Glomerular endothelial cell (primary cell): ENCODE data around the gene BRPF3. TPM values are rescaled to one million over a fixed set of nuclear protein-coding genes. Genes with fewer than 3 reads are reported as not detected.

Source experiments
- DNase-seq: peaks from one replicate; pipeline ENCODE4 v3.0.0-alpha.2; 2011; ENCODE audit warnings: low read depth, low spot score; ENCODE audit errors: extremely low read depth
- total RNA-seq: library from RNA; depleted of rRNA; stranded (reverse); fragments of >200 nt; gene quantifications from 2 replicates; pipeline ENCODE4 v1.2.3, GENCODE V29; 2015

Gene BRPF3
- total RNA-seq, 1 donor from 2014 or later, result 21.8 TPM

DNA sequence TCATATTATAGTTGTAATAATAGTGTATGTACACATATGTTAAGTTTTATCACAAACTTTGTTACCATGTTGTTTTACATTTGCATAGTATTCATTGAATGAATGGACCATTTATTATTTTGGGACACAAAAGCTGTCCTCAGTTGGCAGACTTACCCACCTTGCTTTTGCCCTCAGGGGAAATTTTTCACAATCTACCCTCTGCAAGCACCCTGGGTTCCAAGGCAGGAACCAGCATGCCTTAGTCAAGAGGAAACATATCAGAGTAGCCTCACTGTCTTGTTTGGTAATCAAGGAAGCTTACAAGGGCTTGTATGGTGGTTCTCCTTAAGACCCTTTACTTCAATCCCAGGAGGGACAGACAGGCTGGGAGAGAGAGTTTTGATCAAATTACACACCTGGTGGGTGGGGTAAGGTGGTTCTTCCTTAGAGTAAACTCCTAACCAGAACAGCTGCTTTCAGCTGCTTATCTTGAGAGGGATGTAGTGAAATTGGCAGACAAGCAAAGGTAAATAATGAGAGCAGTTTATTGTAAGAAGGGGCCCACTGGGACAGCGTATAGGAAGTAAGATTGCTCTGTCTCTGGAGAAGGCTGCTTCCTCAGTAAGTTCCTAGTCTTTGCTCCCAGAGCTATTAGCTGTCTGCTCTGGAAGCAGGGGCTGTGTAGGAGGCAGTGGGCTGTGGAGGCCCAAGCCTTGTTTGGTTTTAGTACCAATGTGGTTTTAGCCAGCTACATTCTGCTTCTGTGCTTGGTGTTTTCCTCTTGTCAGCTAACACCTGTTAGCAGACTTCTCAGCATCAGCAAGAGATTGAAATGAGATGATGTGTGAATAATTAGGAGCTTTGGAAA lies 31.1 kb downstream of the BRPF3 start:
- DNase-seq, result no peak

DNA sequence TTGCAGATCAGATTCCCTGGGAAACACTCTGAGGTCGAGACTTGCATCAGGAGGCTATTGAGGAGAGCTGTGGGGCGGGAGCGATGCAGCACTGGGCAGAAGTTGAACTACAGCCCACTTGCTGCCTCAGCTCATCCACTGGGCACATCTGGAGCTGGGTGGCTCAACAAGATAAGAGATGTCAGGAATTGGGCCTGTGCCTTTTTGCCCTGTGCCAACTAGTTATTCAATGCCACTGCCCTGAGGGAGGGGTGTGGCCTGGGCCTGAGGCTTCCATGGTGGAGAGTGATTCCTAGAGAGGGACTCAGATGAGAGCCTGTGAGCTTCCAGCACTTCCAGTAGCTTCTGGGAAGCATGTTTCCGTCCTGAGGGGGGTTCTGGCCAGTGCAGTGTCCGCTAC lies 32.7 kb downstream of the BRPF3 start:
- DNase-seq, result no peak

- no peak for DNase-seq
These were observed 33.8 kb downstream of the BRPF3 start for GRCh38 chr6:36230371-36230770.

DNA sequence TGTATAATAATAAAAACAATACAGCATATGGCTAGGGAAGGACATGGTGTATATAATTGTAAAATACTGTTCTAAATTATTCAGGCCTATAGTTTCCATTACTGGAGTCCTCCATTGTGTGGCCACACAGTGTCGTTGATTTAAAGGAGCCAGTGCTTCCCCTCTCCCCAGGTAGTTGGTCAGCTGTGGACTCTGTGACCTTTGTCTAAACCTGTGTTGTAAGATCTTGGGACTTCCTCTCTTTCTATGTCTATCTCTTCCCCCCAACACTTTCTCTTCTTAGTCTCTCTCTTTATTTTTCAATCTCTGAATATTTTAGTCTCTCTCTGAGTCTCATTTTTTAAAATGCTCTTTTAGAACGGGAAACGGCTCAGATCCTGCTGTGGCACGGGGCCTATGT lies 35.6 kb downstream of the BRPF3 start:
- no peak for DNase-seq

- no peak for DNase-seq
These were observed 38.8 kb downstream of the BRPF3 start for GRCh38 chr6:36235309-36235708.

- DNase-seq, result no peak
These were observed 39.3 kb downstream of the BRPF3 start for GRCh38 chr6:36235862-36236261.

GRCh38 chr6:36239774-36240173 lies 43.2 kb downstream of the BRPF3 start:
- no peak for DNase-seq

DNA sequence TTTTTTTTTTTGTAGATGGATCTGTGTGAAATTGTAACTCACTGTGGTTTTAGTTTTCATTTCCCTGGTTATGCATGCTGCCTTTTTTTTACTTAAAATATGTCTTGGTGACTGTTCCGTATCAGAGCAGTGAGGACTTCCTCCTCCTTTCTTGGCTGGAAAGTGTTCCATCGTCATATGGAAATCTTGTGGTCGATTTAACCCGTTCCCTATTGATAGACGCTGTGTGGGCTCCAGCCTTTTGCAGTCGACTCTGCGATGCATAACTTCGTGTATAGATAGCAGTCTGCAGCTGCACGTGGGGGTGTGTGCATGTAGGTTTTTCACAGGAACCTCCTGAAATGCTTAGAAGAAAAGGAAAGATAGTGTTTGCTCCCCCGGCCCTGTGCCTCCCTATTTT lies 45.2 kb downstream of the BRPF3 start:
- DNase-seq, result no peak

DNA sequence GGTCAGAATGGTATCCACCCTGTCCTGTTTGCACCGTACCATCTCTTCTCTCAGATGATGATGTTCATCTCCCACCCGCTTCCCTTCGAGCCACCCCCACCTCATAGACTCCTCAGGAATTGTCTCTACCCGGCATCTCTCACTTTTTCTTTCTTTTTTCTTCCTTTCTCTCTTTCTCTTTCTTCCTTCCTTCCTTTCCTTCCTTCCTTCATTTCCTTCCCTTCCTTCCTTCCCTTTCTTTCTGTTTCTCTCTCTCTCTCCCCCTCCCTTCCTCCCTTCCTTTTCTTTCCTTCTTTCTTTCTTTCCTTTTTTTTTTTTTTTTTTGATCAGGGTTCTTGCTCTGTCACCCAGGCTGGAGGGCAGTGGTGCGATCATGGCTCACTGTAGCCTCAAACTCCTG lies 45.6 kb downstream of the BRPF3 start:
- DNase-seq, result no peak

GRCh38 chr6:36242626-36243025 lies 46.1 kb downstream of the BRPF3 start:
- DNase-seq, result no peak

DNA sequence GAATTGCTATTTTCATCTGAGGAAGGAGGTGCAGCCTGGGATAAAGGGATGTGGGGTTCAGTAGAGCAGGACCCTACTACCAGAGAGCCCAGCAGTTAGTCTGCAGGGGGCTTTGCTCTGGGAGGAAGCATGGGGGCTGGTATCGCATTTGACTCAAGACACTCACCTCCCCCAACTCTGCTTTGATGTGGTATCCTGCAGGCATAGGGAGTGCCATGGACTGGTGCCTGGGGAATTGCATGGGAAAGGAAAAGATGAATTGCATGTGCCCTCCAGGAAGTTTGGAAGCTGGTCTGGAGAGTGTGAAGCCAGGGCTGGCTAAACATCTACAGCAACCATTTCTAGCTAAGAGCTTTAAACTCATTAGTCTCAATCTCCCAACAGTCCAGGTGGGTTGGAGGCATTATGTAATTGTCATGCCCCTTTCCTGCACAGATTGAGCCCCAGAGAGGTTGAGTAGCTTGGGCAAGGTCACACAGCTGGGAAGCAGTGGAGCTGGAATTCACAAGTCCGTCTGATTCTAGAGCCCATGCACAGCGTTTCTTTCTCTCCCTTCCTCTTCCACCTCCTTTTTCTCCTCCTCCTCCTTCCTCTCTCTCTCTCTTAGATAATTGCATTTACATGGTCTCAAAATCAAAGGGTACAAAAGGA lies 47.1 kb downstream of the BRPF3 start:
- no peak for DNase-seq

- DNase-seq, result no peak
These were observed 48.2 kb downstream of the BRPF3 start for GRCh38 chr6:36244641-36245280.

DNA sequence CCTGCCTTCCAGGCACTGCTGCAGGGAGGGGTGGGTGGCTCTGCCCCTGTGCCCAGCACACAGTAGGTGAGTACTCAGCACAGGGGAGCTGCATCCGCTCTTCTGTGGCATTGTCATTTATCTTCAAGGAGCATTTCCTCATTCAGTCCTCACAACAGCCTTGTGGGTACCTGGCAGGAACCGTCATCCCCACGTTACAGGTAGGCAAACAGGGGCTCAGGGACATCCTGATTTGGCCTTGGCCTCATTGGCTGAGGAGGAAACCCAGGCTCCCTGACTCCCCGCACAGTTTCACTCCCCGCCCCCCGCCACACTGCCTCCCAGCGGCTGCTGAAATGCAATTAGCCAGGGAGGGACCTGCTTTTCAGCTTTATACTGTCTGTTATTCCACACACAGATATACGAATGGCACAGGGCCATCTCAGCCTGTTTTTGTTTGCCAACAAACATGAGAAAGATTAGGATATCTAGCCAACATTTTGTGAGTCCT lies 49.1 kb downstream of the BRPF3 start:
- no peak for DNase-seq

GRCh38 chr6:36246506-36247268 lies 50.1 kb downstream of the BRPF3 start:
- DNase-seq, result no peak

DNA sequence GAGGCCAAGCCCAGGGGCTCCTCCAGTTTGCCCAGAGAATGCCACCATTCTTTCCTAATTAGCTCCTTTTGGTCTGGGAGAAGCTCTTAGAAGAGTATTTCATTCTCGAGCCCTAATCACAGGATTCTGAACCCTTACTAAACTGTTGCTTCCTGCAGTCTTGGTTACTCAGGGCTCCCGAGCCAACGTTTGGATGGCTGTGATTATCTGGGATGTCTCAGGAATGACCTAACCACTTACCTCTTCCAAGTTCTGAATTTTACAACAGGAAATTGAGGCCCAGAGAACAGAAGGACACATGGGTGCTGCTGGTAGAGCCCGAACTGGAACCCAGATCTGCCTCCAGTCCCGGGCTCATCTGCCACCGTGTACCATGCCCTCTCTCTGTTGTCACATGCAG lies 51.1 kb downstream of the BRPF3 start:
- DNase-seq, result no peak

DNA sequence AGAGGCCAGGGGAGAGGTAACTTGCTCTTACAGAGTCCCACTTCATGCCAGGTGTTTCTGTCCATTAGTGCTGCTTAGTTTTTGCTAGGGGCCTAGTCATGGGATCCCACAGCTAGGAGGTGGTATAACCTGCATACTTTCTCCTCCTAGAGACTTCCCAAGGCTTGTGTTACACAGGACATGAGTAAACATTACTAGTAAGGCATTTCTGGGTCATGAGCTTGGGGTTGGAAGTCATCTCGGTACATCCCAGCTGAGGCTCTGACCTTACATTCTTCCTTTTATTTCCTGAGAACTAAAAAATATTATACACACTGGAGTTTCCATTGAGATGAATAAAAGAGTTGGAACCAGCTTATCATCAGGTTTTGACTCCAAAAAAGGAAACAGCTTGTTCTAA lies 52.4 kb downstream of the BRPF3 start:
- no peak for DNase-seq

GRCh38 chr6:36249536-36249935 lies 53.0 kb downstream of the BRPF3 start:
- DNase-seq, result no peak

- DNase-seq, result no peak
These were observed 55.5 kb downstream of the BRPF3 start for GRCh38 chr6:36252005-36252404.

DNA sequence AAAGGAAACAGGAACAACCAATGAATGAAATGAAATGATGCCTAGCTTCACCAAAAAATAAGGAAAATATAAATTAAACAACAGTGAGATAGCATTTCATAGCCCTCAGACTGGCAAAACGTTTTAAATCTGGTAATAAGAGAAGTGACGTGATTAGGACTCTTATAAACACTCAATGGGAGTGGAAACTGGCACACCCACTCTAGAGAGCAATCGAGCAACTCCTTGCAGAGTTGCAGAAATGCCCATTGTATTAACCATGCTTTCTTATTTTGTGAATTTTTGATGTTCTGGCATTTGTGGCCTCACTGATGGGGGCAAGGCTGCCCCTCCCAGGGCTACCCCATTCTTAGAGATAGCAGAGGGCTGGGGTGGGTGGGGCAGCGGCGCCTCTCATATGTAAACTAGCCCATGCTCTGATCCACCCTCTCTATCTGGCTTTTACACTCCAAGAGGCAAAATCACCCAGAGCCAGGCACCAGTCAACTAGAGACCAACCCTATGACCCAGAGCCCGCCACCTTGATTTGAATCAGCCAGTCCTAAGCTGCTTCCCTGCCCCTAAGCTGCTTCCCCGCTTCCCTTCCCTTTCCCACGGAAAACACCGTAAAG lies 67.0 kb downstream of the BRPF3 start:
- DNase-seq, result no peak

GRCh38 chr6:36265744-36266143 lies 69.2 kb downstream of the BRPF3 start:
- no peak for DNase-seq
